Left forelimb (tissue), 1 donor: Measurements from ENCODE around the gene PLEKHM3.
"Not testable (repeated sequence)": the region's sequence is repeated elsewhere in the genome, so short reads cannot be mapped to it uniquely, and the experiment has no call there.

ENCODE experiments used
- DNase-seq: peaks from one replicate; pipeline ENCODE4 v3.0.0-alpha.2; 2018; ENCODE audit warnings: low spot score

The PLEKHM3 gene

DNA sequence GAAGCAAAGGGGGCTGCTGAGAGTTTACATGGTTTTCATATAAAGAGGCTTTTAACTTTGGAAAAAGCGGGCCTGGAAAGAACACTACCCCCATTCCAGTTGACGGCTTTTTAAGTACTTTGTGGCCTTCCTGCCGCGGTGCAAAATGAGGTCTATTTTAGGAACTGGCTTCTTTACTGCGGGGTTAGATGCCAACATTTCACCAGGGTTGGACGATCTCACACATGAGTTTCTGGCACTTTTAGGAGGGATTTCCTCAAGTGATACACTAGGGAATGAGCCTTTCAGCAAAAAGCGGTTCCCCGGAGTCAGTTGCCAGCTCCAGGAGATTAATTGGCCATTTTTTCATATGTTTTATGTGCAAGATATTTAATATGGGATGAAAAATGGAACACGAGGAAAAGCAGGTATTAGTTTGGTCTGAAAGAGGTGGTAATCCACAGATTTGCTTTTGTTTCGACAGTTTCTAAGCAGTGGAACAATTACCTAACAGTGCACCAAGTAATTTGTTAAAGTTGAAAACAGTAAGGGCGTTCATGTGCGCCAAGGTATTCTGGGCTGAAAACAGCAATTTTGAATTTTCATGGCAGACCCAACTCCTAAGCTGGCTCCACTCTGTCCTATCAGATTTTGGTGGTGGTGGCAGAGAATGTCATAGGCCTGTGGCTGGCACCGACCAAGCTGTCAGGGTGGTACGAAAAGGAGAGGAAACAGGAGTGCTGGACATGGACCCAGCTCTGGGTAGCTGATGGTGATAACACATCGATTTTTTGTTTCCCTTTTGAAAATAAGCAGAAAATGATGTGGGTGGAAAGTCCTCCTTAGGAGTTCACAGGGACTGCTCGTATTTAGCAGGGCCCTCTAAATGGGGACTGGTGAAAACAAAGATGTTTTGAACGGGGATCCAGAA, 200.0 kb downstream of the PLEKHM3 start:
- DNase-seq: no peak

DNA sequence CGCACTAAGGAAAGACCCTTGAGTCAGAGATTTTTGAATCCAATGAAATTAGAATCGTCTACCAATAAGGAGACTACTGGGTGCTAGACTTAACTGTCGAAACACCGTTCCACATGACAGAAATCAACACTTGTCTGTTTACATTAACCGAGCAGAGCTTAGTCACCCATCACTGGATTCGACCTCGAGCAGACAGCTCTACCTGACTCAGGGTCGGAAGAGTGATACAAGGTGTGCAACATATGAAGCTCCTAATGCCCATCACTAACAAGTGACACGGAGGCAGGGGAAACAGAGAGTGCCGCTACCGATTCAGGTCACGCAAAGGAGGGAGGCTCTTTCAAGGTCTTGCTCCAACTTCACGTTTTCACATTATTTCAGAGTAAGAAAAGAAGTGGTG, 201.5 kb downstream of the PLEKHM3 start:
- no peak for DNase-seq

DNA sequence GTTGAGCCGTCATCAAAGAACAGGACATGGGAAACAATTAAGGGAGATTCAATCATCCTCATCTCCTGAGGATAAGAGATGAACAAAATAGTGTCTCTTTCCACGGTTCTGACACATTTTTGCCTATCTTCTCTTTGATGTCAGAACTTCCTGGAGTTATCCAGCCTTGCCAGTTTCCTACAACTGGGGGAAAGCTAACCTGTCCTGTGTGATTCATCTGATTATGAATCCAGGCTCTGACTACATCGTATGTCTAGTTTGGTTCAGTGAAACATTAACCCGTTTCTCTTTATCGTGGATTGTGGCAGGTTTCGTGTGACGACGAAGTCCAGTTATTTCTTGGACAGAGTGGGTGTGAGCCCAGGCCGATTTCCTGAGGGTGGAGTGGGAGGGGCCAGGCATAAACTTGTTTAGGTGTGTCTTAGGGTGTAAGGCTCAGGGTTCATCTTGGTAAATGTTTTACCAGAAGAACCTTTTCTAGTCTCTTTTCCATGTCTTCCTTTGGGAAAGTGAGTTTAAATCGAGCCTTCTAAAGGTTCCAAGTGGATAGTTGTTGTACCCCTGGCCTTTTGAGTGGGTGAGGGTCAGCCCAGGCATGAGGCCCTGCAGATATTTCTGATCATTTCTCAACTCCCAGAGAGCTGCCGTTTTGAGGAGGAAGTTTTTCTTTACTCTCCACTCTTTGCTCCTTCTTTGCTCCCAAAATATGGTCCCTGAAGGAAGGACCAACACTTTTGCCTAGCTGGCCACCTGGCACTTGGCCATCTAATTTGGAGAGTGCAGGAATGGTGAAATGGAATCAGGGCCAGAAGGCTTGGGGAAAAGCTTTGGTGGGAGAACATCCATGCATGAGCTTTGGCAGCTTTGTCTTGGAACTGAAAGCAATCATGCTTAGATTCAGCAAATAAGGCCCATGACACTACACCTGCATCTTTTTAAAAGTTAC, 205.2 kb downstream of the PLEKHM3 start:
- DNase-seq: no peak

- DNase-seq: no peak
These were observed 206.1 kb downstream of the PLEKHM3 start for GRCh38 chr2:207819021-207819797.

DNA sequence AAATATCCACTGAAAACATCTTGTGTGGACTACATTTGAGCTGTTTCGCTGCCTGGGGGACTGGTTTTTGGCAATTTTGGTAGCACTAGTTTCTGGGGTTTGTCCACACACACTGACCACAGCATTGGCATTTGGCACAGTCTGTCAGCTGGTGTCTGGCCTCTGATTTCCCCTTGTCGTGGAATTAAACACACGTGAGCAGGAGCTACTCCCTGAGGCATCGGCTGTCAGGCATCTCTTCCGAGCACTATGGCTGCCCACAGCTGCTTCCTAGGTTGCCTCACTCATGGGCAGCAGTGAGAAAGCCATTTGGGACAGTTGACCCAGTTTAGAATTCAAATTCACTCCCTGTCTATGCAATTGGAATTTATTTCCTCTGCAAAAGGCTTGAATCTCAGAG, 208.8 kb downstream of the PLEKHM3 start:
- no peak for DNase-seq

DNA sequence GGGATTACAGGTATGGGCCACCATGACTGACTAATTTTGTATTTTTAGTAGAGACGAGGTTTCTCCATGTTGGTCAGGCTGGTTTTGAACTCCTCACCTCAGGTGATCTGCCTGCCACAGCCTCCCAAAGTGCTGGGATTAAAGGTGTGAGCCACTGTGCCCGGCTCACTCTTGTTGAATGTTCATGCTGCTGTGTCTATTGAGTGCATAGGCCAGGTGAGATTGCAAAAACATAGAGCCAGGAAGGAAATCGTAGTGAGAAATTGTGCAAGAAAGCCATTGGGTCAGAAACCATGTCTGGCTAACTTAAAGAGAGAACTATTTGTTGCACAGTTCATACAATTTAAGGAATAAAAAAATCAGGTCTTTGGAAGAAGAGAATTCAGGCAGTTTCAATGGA, 210.1 kb downstream of the PLEKHM3 start:
- DNase-seq: no peak

DNA sequence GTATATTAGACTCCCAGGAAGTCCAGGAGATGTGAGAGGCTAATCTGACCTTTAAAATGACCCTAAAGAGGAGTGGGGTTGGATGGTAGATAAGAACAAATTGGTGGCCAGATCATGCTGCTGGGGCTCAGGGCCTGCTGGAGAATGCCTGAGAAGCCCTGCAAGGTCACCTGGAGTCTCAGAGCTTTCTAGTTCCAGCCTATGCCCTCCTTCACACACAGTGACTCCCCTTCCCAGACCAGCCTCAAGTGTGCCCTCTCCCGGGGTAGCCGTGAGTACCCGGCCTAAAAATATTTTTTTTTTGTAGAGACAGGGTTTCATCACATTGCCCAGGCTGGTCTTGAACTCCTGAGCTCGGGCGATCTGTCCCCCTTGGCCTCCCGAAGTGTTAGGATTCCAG, 211.4 kb downstream of the PLEKHM3 start:
- no peak for DNase-seq

- DNase-seq: no peak
These were observed 212.0 kb downstream of the PLEKHM3 start for GRCh38 chr2:207813221-207813916.

DNA sequence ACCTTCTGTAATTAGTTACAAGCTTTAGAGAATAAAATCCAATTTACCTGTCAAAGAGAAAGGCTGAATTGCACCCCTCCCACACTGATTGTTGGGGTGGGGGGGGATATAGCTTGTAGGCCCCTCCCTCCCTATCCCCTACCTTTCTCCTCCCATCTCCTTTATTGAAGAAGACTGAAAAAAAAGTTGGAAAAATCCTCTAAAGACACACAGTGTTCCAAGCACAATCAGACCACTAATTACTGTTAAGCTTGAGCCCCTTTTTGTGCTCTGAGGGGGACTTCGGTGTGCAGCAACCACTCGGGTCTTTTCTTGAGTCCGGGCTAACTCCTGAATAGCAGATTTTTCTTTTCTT, 212.6 kb downstream of the PLEKHM3 start:
- no peak for DNase-seq

- DNase-seq: no peak
These were observed 213.1 kb downstream of the PLEKHM3 start for GRCh38 chr2:207812058-207812725.

DNA sequence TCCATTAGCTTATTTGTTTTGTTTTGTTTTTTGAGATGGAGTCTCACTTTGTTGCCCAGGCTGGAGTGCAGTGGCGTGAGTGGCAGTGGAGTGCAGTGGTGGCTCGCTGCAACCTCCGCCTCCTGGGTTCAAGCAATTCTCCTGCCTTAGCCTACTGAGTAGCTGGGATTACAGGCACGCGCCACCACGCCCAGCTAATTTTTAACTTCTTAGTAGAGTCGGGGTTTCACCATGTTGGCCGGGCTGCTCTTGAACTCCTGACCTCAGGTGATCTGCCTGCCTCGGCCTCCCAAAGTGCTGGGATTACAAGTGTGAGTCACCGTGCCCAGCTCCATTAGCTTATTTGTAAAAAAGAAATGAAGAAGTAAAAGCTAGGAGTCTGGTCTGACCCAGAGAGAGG, 213.7 kb downstream of the PLEKHM3 start:
- not testable (repeated sequence) for DNase-seq

- DNase-seq: no peak
These were observed 215.0 kb downstream of the PLEKHM3 start for GRCh38 chr2:207810200-207810788.

DNA sequence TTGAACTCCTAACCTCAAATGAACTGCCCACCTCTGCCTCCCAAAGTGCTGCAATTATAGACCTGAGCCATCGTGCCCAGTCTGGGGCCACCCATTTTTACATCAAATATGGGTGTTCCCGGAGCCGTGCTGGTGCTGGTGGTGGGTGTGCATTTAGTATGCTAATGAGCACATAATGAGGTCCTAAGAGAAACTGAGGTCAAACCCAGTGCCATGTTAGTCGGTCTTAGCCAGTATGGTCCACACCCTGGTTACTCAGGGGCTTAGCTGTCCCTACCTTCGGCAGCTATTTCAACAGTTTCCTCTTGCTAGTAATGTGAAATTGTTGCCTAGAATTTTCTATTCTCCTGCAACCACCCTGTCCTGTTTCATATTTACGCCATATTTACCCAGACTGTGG, 217.2 kb downstream of the PLEKHM3 start:
- no peak for DNase-seq

- DNase-seq: no peak
These were observed 217.8 kb downstream of the PLEKHM3 start for GRCh38 chr2:207807516-207807915.

- DNase-seq: no peak
These were observed 219.6 kb downstream of the PLEKHM3 start for GRCh38 chr2:207805566-207806226.

DNA sequence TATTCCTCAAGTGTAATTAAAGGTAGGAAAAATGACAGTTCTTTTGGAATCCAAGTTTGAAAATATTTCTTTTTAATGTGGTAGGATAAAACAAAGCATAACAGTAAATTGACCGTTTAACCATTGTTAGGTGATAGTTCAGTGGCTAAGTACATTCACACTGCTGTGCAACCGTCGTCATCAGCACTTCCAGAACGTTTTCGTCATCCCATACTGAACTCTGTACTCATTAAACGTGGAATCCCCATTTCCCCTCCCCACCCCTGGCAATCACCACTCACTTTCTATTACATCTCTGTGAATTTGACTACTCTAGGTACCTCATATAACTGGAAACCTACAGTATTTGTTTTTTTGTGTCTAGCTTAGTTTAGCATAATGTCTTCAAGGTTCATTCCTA, 222.7 kb downstream of the PLEKHM3 start:
- no peak for DNase-seq

DNA sequence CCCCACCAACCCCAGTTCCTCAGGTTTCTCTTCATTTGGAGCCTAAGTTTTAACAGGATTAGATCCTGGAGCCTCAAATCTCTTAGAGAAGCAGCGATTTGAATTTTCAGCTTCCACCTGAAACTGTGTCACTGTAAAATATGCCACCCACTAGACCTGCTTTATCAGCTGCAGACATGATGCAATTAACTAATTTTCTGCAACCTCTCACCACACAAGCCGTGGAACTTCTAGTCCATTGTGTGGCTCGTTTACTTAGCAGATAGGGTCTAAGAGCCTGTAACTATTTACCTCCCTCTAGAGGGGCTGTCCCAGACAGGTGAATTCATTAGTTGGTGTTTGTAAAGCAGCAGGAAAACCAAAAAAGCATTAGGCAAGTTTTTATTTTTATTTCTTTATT, 224.1 kb downstream of the PLEKHM3 start:
- DNase-seq: no peak

GRCh38 chr2:207796585-207797350, 228.6 kb downstream of the PLEKHM3 start:
- no peak for DNase-seq

DNA sequence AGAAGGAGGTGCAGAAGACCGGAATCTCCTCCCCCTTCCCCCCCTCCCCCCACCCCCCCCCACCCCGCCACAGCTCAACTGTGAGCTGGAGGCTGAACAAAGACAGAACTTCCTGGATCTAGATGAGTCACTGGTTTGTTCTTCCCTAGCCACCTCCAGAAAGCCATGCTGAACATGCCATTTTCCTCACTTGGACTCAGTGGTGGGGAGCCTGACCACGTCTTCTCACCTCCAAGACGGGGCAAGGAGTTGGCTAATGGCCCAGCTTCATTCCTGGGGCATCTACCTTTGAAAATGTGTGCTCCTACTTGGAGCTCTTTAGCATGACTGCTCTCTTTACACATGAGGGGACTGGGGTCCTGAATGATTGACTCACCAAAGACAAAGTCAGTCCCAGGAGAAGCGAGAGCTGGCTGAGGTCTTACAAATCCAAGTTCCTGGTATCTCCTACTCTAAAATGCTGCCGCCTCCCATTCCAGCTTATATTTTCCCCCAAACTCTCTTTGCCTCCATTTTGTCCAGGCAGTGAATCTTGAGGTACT, 233.0 kb downstream of the PLEKHM3 start:
- no peak for DNase-seq
